ACHN (cell line): ENCODE results near the gene NPPA.

ENCODE experiments used
- DNase-seq: peaks from one replicate; pipeline ENCODE4 v3.0.0-alpha.2; 2015
- in situ Hi-C: cut with HindIII; loops from 2 replicates; pipeline ENCODE4 v1.10.0; 2017; ENCODE audit warnings: low sequenced_read_pairs, low pct_ligation_motif_present, low pct_unique_long_range_greater_than_20kb

NPPA gene

GRCh38 chr1:11877074-11877473 lies 29.5 kb upstream of the NPPA start:
- in situ Hi-C loops: no loop called here
- no peak for DNase-seq

- DNase-seq: no peak
- in situ Hi-C loops: no loop called here
Measured at GRCh38 chr1:11875094-11875493, 27.5 kb upstream of the NPPA start.

GRCh38 chr1:11874624-11875023 lies 27.0 kb upstream of the NPPA start:
- DNase-seq: no peak
- in situ Hi-C loops: no loop called here

GRCh38 chr1:11874258-11874562 lies 26.6 kb upstream of the NPPA start:
- in situ Hi-C loops: no loop called here
- no peak for DNase-seq

- in situ Hi-C loops: no loop called here
- no peak for DNase-seq
Measured at GRCh38 chr1:11873395-11874257, 26.0 kb upstream of the NPPA start.

- in situ Hi-C loops: no loop called here
- DNase-seq: no peak
Measured at GRCh38 chr1:11872545-11872944, 25.0 kb upstream of the NPPA start.

GRCh38 chr1:11869650-11870207 lies 22.1 kb upstream of the NPPA start:
- no peak for DNase-seq
- in situ Hi-C loops: no loop called here

GRCh38 chr1:11869104-11869503 lies 21.5 kb upstream of the NPPA start:
- no peak for DNase-seq

GRCh38 chr1:11868331-11868980 lies 20.9 kb upstream of the NPPA start:
- DNase-seq: no peak
- in situ Hi-C loops: no loop called here

More at GRCh38 chr1:11869104-11869503, 21.5 kb upstream of the NPPA start:
- in situ Hi-C loops: no loop called here

GRCh38 chr1:11862890-11863289 lies 15.3 kb upstream of the NPPA start:
- in situ Hi-C loops: no loop called here

GRCh38 chr1:11860587-11860986 lies 13.0 kb upstream of the NPPA start:
- in situ Hi-C loops: no loop called here
- DNase-seq: no peak

More at GRCh38 chr1:11862890-11863289, 15.3 kb upstream of the NPPA start:
- peak; percentile 52 for DNase-seq

- no peak for DNase-seq
- in situ Hi-C loops: no loop called here
Measured at GRCh38 chr1:11860083-11860482, 12.5 kb upstream of the NPPA start.

- peak; percentile 67 for DNase-seq
- in situ Hi-C loops: no loop called here
Measured at GRCh38 chr1:11858968-11859871, 11.6 kb upstream of the NPPA start.

GRCh38 chr1:11858613-11858967 lies 11.0 kb upstream of the NPPA start, which contains the start of gene NPPB:
NPPB (minus strand) TSS chr1:11858945; CDS start chr1:11858833, 112 bp downstream.
- DNase-seq: no peak
- in situ Hi-C loops: no loop called here

GRCh38 chr1:11858158-11858557 lies 10.6 kb upstream of the NPPA start:
- DNase-seq: no peak
- in situ Hi-C loops: no loop called here

- no peak for DNase-seq
- in situ Hi-C loops: no loop called here
Measured at GRCh38 chr1:11857164-11857851, 9.7 kb upstream of the NPPA start.

- in situ Hi-C loops: no loop called here
- DNase-seq: no peak
Measured at GRCh38 chr1:11856698-11857097, 9.1 kb upstream of the NPPA start.

- no peak for DNase-seq
- in situ Hi-C loops: no loop called here
Measured at GRCh38 chr1:11855430-11855829, 7.8 kb upstream of the NPPA start.
